PFSK-1 (cell line): ENCODE data around the gene FDXR.

ENCODE experiments used
- FOXP2 ChIP-seq: optimal IDR thresholded peaks from 2 replicates; pipeline ENCODE3; 2011; ENCODE audit warnings: borderline replicate concordance, control low read depth, inconsistent platforms; ENCODE audit not compliant: insufficient read depth; ENCODE audit errors: extremely low read length, extremely low read depth
- POLR2AphosphoS5 ChIP-seq: IDR thresholded peaks from 2 replicates; pipeline ENCODE4 v1.6.1; 2012; ENCODE audit warnings: low read depth, mild to moderate bottlenecking, control low read depth, low read length, moderate library complexity
- SIN3A ChIP-seq: IDR thresholded peaks from 2 replicates; pipeline ENCODE4 v1.6.1; 2012; ENCODE audit warnings: mild to moderate bottlenecking, low read length, moderate library complexity, borderline replicate concordance; ENCODE audit not compliant: insufficient read depth
- TAF1 ChIP-seq: IDR thresholded peaks from 2 replicates; pipeline ENCODE4 v1.6.1; 2012; ENCODE audit warnings: low read length, control low read depth, borderline replicate concordance; ENCODE audit not compliant: insufficient read depth
- TF ChIP-seq, protein P1 (sequence below), 2 experiments: IDR thresholded peaks; 2 replicates each; pipeline versions ENCODE4 v1.6.1 to v1.8.0; 2011 to 2012; ENCODE audit warnings: low read depth in 2 of 2, low read length in 2 of 2, control low read depth in 1 of 2, inconsistent platforms in 1 of 2, mild to moderate bottlenecking in 1 of 2, moderate library complexity in 1 of 2; ENCODE audit not compliant: insufficient read depth in 1 of 2

Gene FDXR

DNA sequence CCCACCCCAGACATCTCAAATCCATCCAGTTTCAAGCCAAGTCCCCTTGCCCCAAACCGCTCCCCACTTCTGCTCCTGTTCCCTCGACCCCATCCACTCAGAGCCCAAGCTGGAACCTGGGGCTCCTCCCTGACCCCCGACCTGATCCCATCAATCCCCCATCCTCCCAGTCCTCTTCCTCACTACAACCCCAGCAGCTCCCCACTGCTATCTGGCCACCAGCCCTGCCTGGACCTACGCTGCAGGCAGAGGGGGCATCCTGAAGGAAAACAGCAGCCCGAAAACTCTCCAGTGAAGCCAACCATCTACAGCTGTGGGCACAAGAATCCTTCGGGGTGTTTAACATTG lies 3.9 kb downstream of the FDXR start:
- TF ChIP-seq SIN3A (no peak), TAF1 (no peak), POLR2AphosphoS5 (no peak), FOXP2 (no peak)
- TF ChIP-seq, protein P1, sequence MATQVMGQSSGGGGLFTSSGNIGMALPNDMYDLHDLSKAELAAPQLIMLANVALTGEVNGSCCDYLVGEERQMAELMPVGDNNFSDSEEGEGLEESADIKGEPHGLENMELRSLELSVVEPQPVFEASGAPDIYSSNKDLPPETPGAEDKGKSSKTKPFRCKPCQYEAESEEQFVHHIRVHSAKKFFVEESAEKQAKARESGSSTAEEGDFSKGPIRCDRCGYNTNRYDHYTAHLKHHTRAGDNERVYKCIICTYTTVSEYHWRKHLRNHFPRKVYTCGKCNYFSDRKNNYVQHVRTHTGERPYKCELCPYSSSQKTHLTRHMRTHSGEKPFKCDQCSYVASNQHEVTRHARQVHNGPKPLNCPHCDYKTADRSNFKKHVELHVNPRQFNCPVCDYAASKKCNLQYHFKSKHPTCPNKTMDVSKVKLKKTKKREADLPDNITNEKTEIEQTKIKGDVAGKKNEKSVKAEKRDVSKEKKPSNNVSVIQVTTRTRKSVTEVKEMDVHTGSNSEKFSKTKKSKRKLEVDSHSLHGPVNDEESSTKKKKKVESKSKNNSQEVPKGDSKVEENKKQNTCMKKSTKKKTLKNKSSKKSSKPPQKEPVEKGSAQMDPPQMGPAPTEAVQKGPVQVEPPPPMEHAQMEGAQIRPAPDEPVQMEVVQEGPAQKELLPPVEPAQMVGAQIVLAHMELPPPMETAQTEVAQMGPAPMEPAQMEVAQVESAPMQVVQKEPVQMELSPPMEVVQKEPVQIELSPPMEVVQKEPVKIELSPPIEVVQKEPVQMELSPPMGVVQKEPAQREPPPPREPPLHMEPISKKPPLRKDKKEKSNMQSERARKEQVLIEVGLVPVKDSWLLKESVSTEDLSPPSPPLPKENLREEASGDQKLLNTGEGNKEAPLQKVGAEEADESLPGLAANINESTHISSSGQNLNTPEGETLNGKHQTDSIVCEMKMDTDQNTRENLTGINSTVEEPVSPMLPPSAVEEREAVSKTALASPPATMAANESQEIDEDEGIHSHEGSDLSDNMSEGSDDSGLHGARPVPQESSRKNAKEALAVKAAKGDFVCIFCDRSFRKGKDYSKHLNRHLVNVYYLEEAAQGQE (IDR thresholded peaks at IDR 0.05; ENCODE audit: insufficient read depth in 1 of 2, low read depth in 2 of 2, low read length in 2 of 2): no peak

DNA sequence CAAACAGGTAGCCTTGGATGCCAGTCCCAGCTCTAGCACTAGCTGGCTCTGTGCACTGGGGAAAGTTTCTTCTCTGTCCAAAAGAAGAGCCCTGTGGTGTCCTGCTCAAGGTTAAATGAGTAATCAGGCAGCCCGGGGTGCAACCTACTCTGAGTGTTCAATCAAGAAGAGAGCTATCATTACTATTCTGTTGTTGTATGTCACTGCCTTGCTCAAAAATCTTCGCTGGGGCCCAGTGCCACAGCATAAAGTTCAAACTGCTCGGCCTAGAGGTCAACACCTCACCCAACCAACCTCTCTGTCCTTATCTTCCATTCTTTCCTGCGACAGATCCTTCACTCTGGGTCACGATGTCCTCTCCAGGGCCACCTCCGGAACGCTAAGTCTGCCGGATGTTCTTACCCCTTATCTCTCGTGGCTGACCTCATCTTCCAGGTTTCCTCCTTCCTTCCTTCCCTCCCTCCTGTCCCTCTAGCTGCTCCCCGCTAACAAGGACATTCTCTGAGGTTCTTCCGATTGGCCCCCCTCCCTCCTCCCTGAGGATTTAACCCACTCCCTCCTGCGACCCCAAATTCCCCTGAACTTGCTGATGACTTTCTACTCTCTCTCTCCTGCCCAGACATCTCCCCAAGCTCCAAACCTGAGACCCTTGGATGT lies 4.4 kb downstream of the FDXR start:
- TF ChIP-seq SIN3A (no peak), FOXP2 (no peak), POLR2AphosphoS5 (no peak), TAF1 (no peak)
- TF ChIP-seq, protein P1 (IDR thresholded peaks at IDR 0.05; ENCODE audit: insufficient read depth in 1 of 2, low read depth in 2 of 2, low read length in 2 of 2): no peak

DNA sequence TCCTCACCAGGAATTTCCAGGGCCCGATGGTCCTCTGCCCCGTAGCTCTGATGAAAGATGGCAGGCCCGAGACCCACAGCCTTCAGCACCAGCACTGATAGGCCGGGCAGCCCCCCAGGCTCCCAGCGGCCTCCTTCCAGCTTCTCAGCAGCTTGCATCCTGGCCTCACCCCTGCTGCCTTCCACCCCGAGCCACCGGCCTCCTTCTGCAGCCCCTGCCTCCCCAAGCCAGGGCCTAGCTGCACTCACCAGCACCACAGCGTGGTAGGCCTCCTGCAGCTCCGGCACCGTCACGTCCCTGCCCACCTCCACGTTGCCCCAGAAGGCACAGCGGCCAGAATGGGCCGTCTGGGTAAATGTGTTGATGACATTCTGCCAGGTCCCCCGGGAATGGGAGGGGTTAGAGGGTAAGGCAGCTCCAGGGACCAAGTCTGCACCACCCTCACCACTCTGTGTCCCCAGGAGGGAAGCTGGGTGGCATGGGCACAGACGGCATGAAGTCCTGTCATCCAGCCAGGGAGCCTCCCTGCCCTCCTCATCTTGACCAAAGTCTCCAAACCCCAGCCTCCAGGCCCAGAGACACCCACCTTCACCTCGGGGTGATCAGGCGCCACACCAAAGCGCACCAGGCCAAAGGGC lies 6.5 kb downstream of the FDXR start:
- TF ChIP-seq POLR2AphosphoS5 (no peak), SIN3A (no peak), TAF1 (no peak), FOXP2 (no peak)
- TF ChIP-seq, protein P1 (IDR thresholded peaks at IDR 0.05; ENCODE audit: insufficient read depth in 1 of 2, low read depth in 2 of 2, low read length in 2 of 2): no peak

DNA sequence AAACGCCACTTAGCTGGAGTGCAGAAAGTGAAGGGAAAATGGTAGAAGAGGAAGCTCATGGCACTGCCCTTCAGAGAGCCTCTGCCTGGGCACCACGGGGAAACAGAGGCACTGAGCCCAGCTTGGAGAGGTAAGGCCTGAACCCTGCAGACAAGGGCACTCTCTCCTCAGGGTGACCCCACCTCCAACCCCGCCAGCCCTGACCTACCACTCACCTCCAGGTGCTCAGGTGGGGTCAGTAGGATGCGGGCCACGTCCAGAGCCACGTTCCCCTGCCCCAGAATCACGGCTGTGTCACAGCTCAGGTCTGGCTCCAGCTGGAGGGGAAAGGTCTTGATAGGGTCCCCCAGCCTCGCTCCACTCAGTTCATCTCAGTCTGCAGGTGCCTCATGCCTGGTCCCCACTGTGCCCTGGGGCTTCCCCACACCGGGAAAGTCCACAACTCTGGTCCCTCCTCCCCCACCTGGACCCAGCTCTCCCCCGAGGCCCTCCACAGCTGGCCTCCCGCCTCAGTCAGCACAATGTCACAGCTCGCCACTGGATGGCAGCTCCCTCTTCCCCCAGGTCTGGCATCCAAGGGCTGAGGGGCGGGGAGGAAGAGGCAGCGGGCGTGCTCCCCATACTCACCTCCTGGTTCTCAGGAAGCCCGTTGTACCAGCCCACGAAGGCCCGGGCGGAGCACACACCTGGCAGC lies 7.1 kb downstream of the FDXR start:
- no peak for TF ChIP-seq TAF1
- TF ChIP-seq, protein P1 (IDR thresholded peaks at IDR 0.05; ENCODE audit: insufficient read depth in 1 of 2, low read depth in 2 of 2, low read length in 2 of 2): no peak
